ENCODE data around the gene DAB2. TPM values are rescaled to one million over a fixed set of nuclear protein-coding genes. Genes with fewer than 3 reads are reported as not detected.
A peak's percentile ranks its signal among the peaks of the same experiment; 100 is the strongest.

The DAB2 gene
- total and polyA plus RNA-seq, 8 donors, result 96.8 to 162 (median 120) TPM

- intact Hi-C loops (cut with DNase I), result no loop called here
- Histone ChIP-seq H3K4me1 (peaks cover 0 to 20% of the 10 kb centered on the region in 2 donors), H3K36me3 (no peaks in the 10 kb centered on the region), H3K27ac (no peak overlapping the region), H3K4me3 (no peak overlapping the region), H3K9me3 (no peaks in the 10 kb centered on the region), H3K27me3 (no peaks in the 10 kb centered on the region)
- no peak for ATAC-seq
- TF ChIP-seq CTCF (IDR thresholded peaks at IDR 0.05), result no peak
- no peak for DNase-seq
These were observed 15.6 kb upstream of the DAB2 start for GRCh38 chr5:39440192-39440957.

- no peak for TF ChIP-seq CTCF (IDR thresholded peaks at IDR 0.05)
- DNase-seq (no peak), ATAC-seq (no peak)
- H3K27me3 ChIP-seq, result no peaks in the 10 kb centered on the region
- H3K4me1 ChIP-seq, result peaks cover 0 to 20% of the 10 kb centered on the region in 2 donors
- H3K36me3 ChIP-seq, result no peaks in the 10 kb centered on the region
- H3K27ac ChIP-seq, result no peak overlapping the region
- H3K9me3 ChIP-seq, result no peaks in the 10 kb centered on the region
- no peak overlapping the region for H3K4me3 ChIP-seq
- intact Hi-C loops (cut with DNase I), result no loop called here
These were observed 14.9 kb upstream of the DAB2 start for GRCh38 chr5:39439582-39440162.

- intact Hi-C loops (cut with DNase I), result no loop called here
- Histone ChIP-seq H3K4me1 (peaks cover 0 to 20% of the 10 kb centered on the region in 2 donors), H3K27me3 (no peaks in the 10 kb centered on the region), H3K36me3 (no peaks in the 10 kb centered on the region), H3K4me3 (no peak overlapping the region), H3K9me3 (no peaks in the 10 kb centered on the region), H3K27ac (no peak overlapping the region)
- ATAC-seq (peak; percentile 49), DNase-seq (no peak)
- TF ChIP-seq CTCF (IDR thresholded peaks at IDR 0.05), result no peak
These were observed 12.7 kb upstream of the DAB2 start for GRCh38 chr5:39437467-39437866.

GRCh38 chr5:39433848-39434247 is 9.1 kb upstream of the DAB2 start:
- Histone ChIP-seq H3K27ac (no peak overlapping the region), H3K27me3 (no peaks in the 10 kb centered on the region), H3K9me3 (no peaks in the 10 kb centered on the region), H3K4me1 (peaks cover 0 to 7% of the 10 kb centered on the region in 2 donors), H3K4me3 (no peak overlapping the region), H3K36me3 (no peaks in the 10 kb centered on the region)
- intact Hi-C loops (cut with DNase I), result no loop called here
- ATAC-seq (no peak), DNase-seq (no peak)
- no peak for TF ChIP-seq CTCF (IDR thresholded peaks at IDR 0.05)

GRCh38 chr5:39432696-39433530 is 8.1 kb upstream of the DAB2 start:
- no peak overlapping the region for H3K27ac ChIP-seq
- TF ChIP-seq CTCF (IDR thresholded peaks at IDR 0.05), result no peak
- intact Hi-C loops (cut with DNase I), result no loop called here
- no peaks in the 10 kb centered on the region for H3K27me3 ChIP-seq
- DNase-seq (no peak), ATAC-seq (peak; percentile 28)
- no peak overlapping the region for H3K4me3 ChIP-seq
- H3K4me1 ChIP-seq, result peaks cover 0 to 7% of the 10 kb centered on the region in 2 donors
- H3K9me3 ChIP-seq, result no peaks in the 10 kb centered on the region
- H3K36me3 ChIP-seq, result no peaks in the 10 kb centered on the region

Data from left lung (tissue), 10 donors.